ENCODE results near the gene ATXN1. TPM values are rescaled to one million over a fixed set of nuclear protein-coding genes. Genes with fewer than 3 reads are reported as not detected.

ATXN1 gene
- polyA plus RNA-seq, 1 donor from 2014 or later = 28.2 TPM

GRCh38 chr6:16739329-16739801, 21.9 kb downstream of the ATXN1 start:
- Histone ChIP-seq H3K79me2 (replicated peaks; ENCODE audit: insufficient read depth, low read length) (no peaks in the 10 kb centered on the region), H3K4me3 (ENCODE audit: low read length) (no peak overlapping the region), H2AFZ (ENCODE audit: low read depth, low read length) (no peak overlapping the region), H3K27ac (ENCODE audit: low read length) (no peak overlapping the region), H3F3A (ENCODE audit: insufficient read depth, low read length, poor library complexity, severe bottlenecking) (peaks cover 5% of the 10 kb centered on the region), H3K27me3 (ENCODE audit: insufficient read depth, low read depth, low read length) (no peaks in the 10 kb centered on the region), H3K9me3 (ENCODE audit: low read length) (no peaks in the 10 kb centered on the region), H3K9me2 (ENCODE audit: insufficient read depth, low read length) (no peaks in the 10 kb centered on the region), H3K36me3 (ENCODE audit: insufficient read depth, low read length) (no peaks in the 10 kb centered on the region), H3K9ac (ENCODE audit: low read length) (no peak overlapping the region), H4K20me1 (ENCODE audit: insufficient read depth) (no peaks in the 10 kb centered on the region), H3K4me2 (ENCODE audit: low read length) (no peak overlapping the region)
- TF ChIP-seq EZH2 (IDR thresholded peaks at IDR 0.05; ENCODE audit: borderline replicate concordance, insufficient read depth, low read length, poor library complexity, severe bottlenecking) (no peak), POLR2AphosphoS5 (IDR thresholded peaks at IDR 0.05) (no peak), CTCF (IDR thresholded peaks at IDR 0.05; ENCODE audit: poor library complexity, severe bottlenecking) (no peak), TAF1 (IDR thresholded peaks at IDR 0.05; ENCODE audit: low read depth) (no peak), SMC3 (conservative IDR thresholded peaks at IDR 0.05; ENCODE audit: poor library complexity) (no peak), MXI1 (conservative IDR thresholded peaks at IDR 0.05; ENCODE audit: poor library complexity, severe bottlenecking) (no peak), RAD21 (conservative IDR thresholded peaks at IDR 0.05) (no peak), EP300 (conservative IDR thresholded peaks at IDR 0.05; ENCODE audit: poor library complexity, severe bottlenecking) (no peak), REST (IDR thresholded peaks at IDR 0.05; ENCODE audit: borderline replicate concordance) (no peak)

GRCh38 chr6:16737925-16738324, 23.3 kb downstream of the ATXN1 start:
- Histone ChIP-seq H3K9ac (ENCODE audit: low read length) (no peak overlapping the region), H3K9me2 (ENCODE audit: insufficient read depth, low read length) (no peaks in the 10 kb centered on the region), H3F3A (ENCODE audit: insufficient read depth, low read length, poor library complexity, severe bottlenecking) (peaks cover 5% of the 10 kb centered on the region), H4K20me1 (ENCODE audit: insufficient read depth) (no peaks in the 10 kb centered on the region), H3K4me2 (ENCODE audit: low read length) (no peak overlapping the region), H3K27ac (ENCODE audit: low read length) (no peak overlapping the region), H3K4me3 (ENCODE audit: low read length) (no peak overlapping the region), H3K36me3 (ENCODE audit: insufficient read depth, low read length) (no peaks in the 10 kb centered on the region), H2AFZ (ENCODE audit: low read depth, low read length) (no peak overlapping the region), H3K79me2 (replicated peaks; ENCODE audit: insufficient read depth, low read length) (no peaks in the 10 kb centered on the region), H3K27me3 (ENCODE audit: insufficient read depth, low read depth, low read length) (no peaks in the 10 kb centered on the region), H3K9me3 (ENCODE audit: low read length) (no peaks in the 10 kb centered on the region)
- no peak for TF ChIP-seq EP300 (conservative IDR thresholded peaks at IDR 0.05; ENCODE audit: poor library complexity, severe bottlenecking)

All from neural cell (in vitro differentiated cells).